Right lobe of liver (tissue), 4 donors: ENCODE data around the gene TMEM134.

Experiments used
- POLR2A ChIP-seq: fragments of 450-650 bp; IDR thresholded peaks from one replicate; pipeline ENCODE4 v1.6.1; 2017; ENCODE audit warnings: antibody characterized with exemption, mild to moderate bottlenecking
- TF ChIP-seq, protein P1 (sequence below), 4 donors: fragments of 200-600 bp in 3 of 4; fragments of 450-650 bp in 1 of 4; IDR thresholded peaks; one replicate each; pipeline versions ENCODE4 v1.5.1 to v1.8.0; 2016 to 2022; ENCODE audit warnings: antibody characterized with exemption in 4 of 4, mild to moderate bottlenecking in 2 of 4
- donor health status: DM: no; HTN: no; CAD: no.
- donor health status: DM: no; HTN: no; CAD: no.
- donor health status: DM: no; HTN: yes; CAD: no.

DNA sequence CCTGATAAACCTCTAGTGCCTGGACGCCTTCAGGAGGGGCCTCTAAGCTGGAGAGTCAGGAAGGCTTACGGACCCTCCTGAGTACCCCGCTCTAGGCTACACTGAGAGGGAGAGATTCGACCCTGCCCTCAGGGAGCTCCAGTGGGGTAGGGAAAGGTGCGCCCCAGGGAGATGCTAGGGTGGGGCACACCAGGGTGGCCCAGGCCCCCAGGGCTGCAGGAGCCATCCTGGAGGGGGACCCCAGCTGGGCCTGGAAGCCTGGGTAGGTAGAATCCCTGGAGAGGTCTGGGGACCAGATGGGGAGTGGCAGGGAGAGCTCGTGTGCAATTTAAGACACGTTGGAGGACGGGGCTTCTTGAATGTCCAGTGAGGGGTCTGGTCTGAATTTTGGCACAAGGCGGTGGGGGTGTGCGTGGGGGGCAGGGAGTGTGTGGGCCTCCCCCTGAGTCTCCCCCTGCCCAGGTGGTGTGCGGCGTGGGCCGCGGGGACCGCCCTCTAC, 48.9 kb downstream of the TMEM134 start:
- TF ChIP-seq, protein P1, sequence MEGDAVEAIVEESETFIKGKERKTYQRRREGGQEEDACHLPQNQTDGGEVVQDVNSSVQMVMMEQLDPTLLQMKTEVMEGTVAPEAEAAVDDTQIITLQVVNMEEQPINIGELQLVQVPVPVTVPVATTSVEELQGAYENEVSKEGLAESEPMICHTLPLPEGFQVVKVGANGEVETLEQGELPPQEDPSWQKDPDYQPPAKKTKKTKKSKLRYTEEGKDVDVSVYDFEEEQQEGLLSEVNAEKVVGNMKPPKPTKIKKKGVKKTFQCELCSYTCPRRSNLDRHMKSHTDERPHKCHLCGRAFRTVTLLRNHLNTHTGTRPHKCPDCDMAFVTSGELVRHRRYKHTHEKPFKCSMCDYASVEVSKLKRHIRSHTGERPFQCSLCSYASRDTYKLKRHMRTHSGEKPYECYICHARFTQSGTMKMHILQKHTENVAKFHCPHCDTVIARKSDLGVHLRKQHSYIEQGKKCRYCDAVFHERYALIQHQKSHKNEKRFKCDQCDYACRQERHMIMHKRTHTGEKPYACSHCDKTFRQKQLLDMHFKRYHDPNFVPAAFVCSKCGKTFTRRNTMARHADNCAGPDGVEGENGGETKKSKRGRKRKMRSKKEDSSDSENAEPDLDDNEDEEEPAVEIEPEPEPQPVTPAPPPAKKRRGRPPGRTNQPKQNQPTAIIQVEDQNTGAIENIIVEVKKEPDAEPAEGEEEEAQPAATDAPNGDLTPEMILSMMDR (IDR thresholded peaks at IDR 0.05): no peak
- no peak for TF ChIP-seq POLR2A
